Liver (tissue), 3 donors: ENCODE measurements around the gene TUT4.

ENCODE experiments used
- GABPA ChIP-seq, 2 donors: IDR thresholded peaks in 1 of 2; conservative IDR thresholded peaks in 1 of 2; 2 replicates each; pipeline ENCODE4 v1.6.1; 2016; ENCODE audit warnings: antibody characterized with exemption in 2 of 2, mild to moderate bottlenecking in 1 of 2, moderate library complexity in 1 of 2
- RAD21 ChIP-seq, 2 donors: IDR thresholded peaks; 2 replicates each; pipeline ENCODE4 v1.6.1; 2016; ENCODE audit warnings: antibody characterized with exemption in 2 of 2, mild to moderate bottlenecking in 2 of 2
- REST ChIP-seq: IDR thresholded peaks from 2 replicates; pipeline ENCODE4 v1.6.1; 2016; ENCODE audit warnings: antibody characterized with exemption, mild to moderate bottlenecking
- SP1 ChIP-seq: IDR thresholded peaks from 2 replicates; pipeline ENCODE4 v1.6.1; 2018; ENCODE audit warnings: antibody characterized with exemption, mild to moderate bottlenecking
- TAF1 ChIP-seq: conservative IDR thresholded peaks from 2 replicates; pipeline ENCODE4 v1.6.1; 2016; ENCODE audit warnings: antibody characterized with exemption, mild to moderate bottlenecking
- TF ChIP-seq, protein P1 (sequence below): fragments of 150-350 bp; IDR thresholded peaks from 2 replicates; pipeline ENCODE4 v1.5.1; 2017; ENCODE audit warnings: improper control_type of control experiment, low read depth, low read length; ENCODE audit not compliant: missing input control
- TF ChIP-seq, protein P2 (sequence below): IDR thresholded peaks from 2 replicates; pipeline ENCODE4 v1.6.1; 2016; ENCODE audit warnings: antibody characterized with exemption
- TF ChIP-seq, protein P3 (sequence below): IDR thresholded peaks from 2 replicates; pipeline ENCODE4 v1.6.1; 2016; ENCODE audit warnings: antibody characterized with exemption
- donor health status: healthy.
- donor health status: healthy.

- TF ChIP-seq, protein P1, sequence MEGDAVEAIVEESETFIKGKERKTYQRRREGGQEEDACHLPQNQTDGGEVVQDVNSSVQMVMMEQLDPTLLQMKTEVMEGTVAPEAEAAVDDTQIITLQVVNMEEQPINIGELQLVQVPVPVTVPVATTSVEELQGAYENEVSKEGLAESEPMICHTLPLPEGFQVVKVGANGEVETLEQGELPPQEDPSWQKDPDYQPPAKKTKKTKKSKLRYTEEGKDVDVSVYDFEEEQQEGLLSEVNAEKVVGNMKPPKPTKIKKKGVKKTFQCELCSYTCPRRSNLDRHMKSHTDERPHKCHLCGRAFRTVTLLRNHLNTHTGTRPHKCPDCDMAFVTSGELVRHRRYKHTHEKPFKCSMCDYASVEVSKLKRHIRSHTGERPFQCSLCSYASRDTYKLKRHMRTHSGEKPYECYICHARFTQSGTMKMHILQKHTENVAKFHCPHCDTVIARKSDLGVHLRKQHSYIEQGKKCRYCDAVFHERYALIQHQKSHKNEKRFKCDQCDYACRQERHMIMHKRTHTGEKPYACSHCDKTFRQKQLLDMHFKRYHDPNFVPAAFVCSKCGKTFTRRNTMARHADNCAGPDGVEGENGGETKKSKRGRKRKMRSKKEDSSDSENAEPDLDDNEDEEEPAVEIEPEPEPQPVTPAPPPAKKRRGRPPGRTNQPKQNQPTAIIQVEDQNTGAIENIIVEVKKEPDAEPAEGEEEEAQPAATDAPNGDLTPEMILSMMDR = no peak
- TF ChIP-seq RAD21 (IDR thresholded peaks at IDR 0.05) = no peak
- no peak for TF ChIP-seq REST
- TF ChIP-seq GABPA (IDR thresholded peaks at IDR 0.05 in 1 of 2, conservative IDR thresholded peaks at IDR 0.05 in 1 of 2) = no peak
- TF ChIP-seq, protein P2, sequence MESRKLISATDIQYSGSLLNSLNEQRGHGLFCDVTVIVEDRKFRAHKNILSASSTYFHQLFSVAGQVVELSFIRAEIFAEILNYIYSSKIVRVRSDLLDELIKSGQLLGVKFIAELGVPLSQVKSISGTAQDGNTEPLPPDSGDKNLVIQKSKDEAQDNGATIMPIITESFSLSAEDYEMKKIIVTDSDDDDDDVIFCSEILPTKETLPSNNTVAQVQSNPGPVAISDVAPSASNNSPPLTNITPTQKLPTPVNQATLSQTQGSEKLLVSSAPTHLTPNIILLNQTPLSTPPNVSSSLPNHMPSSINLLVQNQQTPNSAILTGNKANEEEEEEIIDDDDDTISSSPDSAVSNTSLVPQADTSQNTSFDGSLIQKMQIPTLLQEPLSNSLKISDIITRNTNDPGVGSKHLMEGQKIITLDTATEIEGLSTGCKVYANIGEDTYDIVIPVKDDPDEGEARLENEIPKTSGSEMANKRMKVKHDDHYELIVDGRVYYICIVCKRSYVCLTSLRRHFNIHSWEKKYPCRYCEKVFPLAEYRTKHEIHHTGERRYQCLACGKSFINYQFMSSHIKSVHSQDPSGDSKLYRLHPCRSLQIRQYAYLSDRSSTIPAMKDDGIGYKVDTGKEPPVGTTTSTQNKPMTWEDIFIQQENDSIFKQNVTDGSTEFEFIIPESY = no peak
- TF ChIP-seq, protein P3, sequence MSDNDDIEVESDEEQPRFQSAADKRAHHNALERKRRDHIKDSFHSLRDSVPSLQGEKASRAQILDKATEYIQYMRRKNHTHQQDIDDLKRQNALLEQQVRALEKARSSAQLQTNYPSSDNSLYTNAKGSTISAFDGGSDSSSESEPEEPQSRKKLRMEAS = no peak
- no peak for TF ChIP-seq SP1
- no peak for TF ChIP-seq TAF1
Measured at GRCh38 chr1:52593495-52593894, 40.6 kb upstream of the TUT4 start.
